Sigmoid colon (tissue), 4 donors: Measurements from ENCODE around the gene RBM18.

Experiments
- POLR2A ChIP-seq, 2 donors: fragments of 450-650 bp; IDR thresholded peaks; one replicate each; pipeline ENCODE4 v1.6.1; 2016; ENCODE audit warnings: antibody characterized with exemption in 2 of 2, mild to moderate bottlenecking in 2 of 2, moderate library complexity in 2 of 2
- POLR2AphosphoS5 ChIP-seq, 4 donors: sonication (generic); formaldehyde crosslinking; IDR thresholded peaks; one replicate each; pipeline ENCODE4 v1.6.1; 2017; ENCODE audit warnings: antibody characterized with exemption in 4 of 4
- TF ChIP-seq, protein P1 (sequence below), 4 experiments: fragments of 450-650 bp in 3 of 4; fragments of 200-600 bp in 1 of 4; IDR thresholded peaks; one replicate each; pipeline ENCODE4 v1.5.1; 2016 to 2019; ENCODE audit warnings: antibody characterized with exemption in 4 of 4, mild to moderate bottlenecking in 3 of 4, moderate library complexity in 2 of 4

DNA sequence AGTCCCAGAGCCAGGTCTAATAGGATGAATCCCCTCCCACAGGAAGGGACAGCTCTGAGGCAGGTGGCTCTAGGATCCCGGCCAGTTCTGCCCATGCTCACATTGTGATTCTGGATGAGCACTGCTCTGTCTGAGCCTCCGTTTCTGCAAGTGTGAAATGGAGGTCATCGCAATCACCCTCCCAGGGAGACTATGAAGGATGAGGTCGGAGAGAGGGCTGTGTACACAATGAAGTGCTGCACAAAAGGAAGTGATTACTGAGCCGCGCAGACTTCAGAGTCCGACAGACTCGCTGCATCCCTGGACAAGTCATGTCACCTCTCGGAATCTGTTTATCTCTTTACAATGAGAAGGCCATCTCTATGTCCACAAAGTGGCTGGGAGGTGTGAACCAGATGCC, 57.5 kb downstream of the RBM18 start:
- TF ChIP-seq POLR2A (IDR thresholded peaks at IDR 0.05) (no peak), POLR2AphosphoS5 (IDR thresholded peaks at IDR 0.05) (no peak)
- TF ChIP-seq, protein P1, sequence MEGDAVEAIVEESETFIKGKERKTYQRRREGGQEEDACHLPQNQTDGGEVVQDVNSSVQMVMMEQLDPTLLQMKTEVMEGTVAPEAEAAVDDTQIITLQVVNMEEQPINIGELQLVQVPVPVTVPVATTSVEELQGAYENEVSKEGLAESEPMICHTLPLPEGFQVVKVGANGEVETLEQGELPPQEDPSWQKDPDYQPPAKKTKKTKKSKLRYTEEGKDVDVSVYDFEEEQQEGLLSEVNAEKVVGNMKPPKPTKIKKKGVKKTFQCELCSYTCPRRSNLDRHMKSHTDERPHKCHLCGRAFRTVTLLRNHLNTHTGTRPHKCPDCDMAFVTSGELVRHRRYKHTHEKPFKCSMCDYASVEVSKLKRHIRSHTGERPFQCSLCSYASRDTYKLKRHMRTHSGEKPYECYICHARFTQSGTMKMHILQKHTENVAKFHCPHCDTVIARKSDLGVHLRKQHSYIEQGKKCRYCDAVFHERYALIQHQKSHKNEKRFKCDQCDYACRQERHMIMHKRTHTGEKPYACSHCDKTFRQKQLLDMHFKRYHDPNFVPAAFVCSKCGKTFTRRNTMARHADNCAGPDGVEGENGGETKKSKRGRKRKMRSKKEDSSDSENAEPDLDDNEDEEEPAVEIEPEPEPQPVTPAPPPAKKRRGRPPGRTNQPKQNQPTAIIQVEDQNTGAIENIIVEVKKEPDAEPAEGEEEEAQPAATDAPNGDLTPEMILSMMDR (IDR thresholded peaks at IDR 0.05) = no peak
